Measurements from ENCODE around the gene WLS.

Gene WLS

DNA sequence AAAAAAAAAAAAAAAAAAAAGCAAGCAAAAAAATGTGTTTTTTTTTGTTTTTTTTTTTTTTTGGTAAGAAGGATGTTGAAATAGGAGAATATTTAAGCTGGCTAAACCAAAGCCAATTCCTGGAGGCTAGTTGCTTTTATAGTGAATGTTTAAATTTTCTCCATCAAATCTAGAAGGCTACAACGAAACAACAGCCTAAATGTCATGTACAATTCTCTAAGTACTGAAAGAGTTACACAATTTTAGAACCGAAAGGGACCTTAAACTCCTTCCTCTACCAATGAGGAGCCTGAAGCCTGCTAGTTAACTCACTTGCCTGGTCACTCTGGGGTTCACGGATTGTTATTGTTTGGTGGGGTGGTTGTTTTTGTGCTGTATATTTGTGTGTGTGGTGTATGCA is 3.5 kb downstream of the WLS start:
- no peak for DNase-seq

DNA sequence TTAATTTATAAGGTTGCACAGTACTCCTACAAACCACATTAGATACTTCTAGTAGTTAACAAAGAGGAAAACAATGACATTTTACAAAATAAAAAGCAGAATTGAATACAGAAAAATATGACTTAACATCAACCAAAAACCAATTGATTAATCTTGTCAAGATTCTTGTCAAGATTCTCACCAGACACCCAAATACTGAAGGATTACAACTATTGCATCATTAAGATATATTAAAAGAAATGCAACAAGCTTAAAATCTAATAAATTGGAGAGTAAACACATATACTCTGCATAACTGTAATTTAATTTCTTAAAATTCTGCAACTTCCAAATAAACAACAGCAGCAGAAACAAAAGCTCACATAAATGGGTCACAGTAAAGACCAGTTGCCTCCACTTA is 4.7 kb downstream of the WLS start:
- no peak for DNase-seq

DNA sequence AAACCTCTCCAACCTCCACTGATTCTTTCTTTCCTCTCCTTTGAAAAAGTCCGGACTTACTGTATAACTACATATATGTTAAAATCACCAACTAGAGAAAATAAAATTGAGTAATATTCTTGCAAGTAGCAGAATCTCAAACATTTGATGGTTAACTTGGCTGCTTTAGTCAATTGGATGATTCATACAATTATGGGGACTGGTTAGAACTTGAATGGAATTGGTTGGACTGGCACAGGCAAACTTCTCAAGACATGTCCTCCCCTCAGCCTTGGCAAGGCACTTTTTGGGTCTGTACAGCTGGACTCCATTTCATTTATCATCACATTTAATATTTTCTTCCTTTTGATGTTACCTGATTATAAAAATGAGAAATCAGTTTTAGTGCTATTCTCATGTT is 6.5 kb downstream of the WLS start:
- no peak for DNase-seq

DNA sequence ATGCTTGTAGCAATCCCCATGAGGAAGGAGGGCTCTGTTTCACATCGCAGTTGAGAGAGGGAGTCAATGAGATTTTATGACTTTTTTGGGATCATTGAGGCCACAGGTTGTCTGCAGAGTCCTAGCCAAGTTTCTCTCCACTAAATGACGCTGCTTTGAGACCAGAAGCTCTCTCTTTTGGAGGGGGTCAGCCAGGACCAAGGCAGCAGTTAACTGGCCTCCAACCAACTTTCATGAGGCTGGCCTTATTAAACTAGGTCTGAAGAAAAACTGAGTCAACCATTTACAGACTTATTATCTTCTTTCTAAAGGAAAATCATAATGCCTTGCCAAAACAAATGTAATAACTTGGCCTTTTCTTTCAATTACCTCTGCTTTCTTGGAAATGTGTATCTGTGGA is 8.6 kb downstream of the WLS start:
- DNase-seq: no peak

DNA sequence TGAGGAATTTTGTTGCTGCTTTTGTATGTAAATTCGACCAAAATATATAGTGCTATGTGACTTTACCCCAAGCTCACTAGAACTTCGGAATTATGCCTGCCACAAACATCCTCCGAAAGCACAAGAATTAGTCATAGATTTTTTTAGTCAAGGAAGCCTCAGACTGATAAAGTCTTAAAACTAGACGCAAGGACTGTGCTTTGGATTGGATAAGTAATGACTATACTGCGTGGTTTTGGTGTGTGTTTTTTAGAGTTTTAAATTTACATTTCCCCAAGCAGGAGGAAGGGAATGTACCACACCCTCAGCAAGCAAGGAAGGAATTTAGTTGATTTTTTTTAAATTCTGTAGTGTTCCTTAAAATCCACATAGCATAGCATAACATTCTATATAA is 10.3 kb downstream of the WLS start:
- DNase-seq: no peak

DNA sequence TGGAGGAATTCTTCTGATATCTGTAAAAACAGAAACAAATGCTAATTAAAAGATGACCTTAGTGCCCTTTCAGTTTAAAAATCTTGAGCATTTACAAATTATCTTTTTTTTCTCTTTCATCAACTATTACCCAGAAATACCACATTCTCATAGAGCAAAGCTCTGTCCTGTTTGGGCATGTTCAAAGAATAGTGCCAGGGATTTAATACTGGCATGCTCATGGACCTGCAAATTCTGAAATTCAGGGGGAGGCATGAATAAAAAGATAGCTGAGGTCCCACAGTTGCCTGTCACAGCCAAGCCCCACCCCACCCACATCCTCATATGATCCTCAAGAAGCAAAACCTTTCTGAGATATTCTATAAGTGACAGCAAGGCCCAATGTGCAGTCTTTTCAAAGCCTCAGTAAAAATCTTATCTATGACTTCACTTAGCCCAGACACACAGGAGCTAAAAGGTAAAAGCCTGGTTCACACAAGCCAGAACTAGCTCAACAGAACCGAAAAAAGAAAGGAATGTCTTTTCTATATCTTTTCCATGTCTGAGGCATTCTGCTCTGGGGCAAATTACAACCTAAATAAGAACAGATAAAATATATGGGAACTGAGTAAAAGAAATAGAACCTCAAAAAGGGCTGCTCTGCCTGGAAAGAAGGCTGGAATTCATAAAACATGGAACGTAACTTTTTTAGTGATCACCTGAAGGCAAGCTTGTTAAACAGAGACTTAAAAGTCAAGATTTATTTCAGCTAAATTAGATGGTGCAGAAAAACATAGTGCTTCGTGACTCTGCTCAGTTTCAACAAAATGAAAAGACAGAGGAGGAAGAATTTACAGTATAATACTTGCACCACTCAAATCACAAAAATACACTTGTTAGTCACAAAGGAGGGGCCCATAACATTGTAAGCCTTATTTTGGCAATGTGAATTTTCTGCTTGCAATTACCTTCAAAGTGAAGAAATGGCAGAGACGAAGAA is 11.0 kb downstream of the WLS start:
- DNase-seq: no peak

DNA sequence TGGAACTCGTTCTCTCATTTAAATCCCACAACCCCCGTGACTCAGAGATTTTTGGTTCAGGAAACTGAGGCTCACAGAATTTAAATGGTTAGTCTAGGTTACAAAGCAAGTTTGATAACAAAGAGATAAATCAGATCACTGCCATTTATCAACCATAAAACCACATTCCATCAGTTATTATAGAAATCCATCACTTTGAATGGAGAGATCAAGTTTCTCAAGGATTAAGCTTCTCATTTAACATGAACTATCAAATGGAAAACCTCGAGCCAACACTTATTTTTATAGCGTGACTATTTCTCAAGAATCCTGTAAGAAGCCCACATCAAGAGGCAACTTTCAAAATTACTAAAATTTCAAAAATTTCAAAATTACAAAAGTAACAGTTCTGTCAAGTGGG is 11.9 kb downstream of the WLS start:
- no peak for DNase-seq

DNA sequence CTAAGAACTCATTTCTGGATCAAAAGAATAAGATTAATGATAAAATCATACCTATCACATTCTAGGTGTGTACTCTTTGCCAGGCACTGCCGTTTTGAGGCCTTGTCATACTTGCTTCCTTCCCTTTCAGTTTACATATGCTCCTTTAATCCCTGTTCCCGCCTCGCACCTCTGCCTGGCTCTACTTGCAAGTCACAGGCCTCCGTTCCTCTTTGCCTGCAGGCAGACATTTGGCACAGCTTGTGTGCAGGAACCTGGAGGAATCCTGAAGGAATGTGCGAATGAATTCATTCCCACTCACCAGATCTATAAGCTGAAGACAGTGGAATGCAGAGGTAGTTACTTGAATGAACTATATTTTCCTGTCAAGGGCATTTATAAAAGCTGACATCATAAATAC is 13.8 kb downstream of the WLS start:
- DNase-seq: peak in 2 of 56 donors; percentile 2 to 3

DNA sequence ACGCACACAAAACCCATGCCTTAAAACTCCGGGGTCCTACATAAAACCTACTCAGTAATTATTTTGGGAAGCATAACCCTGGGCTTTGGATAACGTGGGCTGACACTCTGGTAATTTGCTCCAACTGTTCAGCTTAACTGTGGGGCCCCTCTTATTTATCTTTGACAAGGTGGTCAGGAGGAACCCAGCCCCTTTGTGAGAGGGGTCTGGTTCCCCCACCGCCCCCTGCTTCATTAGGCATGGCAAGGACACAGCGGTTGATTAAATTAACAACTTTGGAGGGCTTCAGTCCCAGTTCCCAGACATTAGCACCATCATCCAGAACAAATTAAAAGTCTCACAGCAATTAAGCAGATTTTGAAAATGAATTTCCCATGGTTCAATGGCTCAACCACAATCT is 14.7 kb downstream of the WLS start:
- DNase-seq: no peak

DNA sequence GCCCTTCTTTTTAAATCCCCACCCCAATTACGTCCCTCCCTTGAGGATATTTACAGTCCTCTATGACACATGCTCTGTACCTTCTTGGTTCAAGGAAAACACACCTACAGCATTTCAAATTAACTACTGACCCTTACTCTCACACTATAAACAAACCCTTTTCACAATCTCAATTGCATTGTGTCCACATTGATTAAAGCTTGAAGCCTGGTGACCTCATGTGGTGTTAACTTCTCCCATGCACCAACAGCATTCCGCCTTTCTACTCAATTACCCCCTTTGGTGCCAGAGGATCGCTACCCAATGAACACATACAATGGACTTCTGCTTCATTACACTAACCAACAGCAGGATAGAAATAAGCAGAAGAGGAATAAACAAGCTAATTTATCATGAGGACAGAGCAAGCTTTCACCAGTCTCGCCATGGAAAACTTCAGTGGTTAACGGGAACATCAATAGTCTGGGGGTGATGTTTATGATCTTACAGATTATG is 15.2 kb downstream of the WLS start:
- DNase-seq: peak in 4 of 56 donors; percentile 2 to 16 (median 16)

DNA sequence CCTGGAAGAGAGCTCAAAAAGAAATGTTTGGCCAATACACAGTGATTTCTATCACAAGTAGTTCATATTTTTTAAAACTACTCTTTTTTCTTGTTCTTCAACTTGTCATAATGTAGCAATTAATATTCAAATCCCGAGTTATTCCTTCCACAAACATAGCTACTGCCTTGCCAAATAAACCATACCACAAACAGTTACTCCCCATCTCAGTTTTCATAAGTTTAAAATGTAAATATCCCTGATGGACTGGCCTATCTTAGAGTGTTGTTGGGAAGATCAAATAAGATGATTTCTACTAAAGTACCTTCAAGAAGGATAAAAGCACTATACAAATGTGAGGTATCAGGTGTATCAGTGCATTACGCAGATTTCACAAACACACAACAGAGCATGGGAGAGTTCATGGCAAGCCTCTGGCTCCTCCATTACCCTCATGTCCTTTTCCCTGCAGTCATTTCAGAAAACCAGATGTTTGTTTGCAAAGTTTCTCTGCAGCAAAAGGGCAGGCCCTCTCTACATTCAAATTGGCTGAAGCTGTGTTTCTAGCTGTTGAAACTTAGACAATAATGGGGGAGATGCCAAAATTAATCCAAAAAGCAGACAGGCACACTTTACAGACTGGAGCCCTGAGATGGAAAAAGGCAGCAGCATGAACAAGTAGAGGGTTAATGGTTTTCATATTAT is 16.1 kb downstream of the WLS start:
- no peak for DNase-seq

DNA sequence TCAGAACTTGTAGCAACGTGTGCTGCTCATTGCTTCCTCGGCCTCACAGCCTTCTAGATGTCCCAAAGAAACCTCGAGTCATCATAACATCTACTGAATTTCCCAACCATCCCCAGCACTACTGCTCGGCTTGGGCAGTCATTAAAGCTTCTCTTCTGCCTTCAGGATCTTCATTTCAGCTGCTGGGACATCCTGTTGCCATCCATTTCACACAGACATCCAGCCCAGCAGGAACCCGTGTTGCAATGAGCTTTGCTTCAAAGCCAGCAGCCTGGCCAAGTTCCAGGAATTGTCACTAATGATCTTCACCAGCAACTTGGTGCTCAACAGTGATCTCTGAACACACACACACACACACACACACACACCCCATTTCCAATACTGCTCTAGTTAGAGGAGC is 18.5 kb downstream of the WLS start:
- peak in 2 of 56 donors; percentile 5 to 11 for DNase-seq

DNA sequence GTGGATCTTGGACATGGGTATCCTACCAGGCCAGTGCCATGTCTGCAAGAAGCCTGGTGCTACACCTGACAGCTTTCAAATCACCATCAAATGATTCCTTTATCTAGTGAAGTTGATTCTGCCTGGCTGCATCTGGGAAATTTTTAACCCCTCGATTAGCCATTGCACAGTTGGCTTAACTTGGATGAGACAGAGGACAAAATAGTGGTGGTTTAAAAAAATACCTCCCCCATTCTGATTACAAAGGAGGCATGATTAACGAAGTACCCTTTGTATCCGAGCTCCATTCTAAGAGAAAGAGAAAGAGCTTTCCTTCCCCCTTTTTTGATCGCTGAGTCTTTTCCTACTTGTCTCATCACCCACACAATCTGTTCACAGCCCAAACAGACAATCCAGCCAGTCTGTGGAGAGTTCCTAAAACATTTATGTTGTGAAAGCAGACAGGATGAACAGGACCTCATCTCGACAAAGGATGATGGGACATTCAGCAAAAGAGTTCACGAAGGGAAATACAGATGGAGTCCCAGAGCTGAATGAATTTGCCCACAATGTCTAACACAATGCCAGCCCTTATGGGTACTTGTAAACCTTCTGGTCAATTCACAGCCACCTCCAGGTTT is 20.5 kb downstream of the WLS start:
- DNase-seq: no peak

DNA sequence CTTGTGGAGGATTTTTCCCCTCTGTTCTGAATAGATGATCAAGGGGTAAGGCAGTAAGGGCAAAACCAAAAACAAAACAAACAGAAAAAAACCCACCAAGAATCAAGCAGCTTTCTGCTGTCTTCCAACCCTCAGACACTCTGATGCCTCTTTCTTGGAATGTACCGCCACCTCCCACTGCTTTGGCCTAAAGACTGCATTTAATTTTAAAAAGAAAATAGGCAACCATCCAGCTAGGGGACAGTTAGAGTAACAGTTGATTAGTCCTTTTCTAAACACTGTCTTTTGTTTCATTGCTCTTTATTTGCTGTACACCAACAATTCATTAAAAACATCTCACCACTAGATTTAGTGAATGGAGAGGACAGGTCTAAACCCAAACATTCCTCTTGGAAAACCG is 21.5 kb downstream of the WLS start:
- DNase-seq: no peak

DNA sequence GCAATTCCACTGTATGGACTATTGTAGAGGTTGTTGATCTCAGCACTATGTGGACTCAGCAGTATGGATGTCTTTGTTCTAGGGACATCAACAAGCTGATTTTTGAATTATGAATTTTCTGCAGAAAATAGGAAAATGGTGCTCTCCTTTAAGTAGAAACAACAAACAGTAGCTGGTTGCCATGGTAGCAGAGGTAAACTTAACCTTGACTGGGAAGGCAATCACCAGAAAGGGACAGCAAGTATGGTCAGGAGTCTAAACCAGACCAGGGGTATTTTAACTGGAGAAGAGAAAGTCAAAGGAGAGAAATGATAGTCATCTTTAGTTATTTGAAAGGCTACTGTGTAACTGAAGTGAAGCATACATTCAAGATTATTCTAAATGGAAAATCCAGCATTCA is 22.3 kb downstream of the WLS start:
- no peak for DNase-seq

DNA sequence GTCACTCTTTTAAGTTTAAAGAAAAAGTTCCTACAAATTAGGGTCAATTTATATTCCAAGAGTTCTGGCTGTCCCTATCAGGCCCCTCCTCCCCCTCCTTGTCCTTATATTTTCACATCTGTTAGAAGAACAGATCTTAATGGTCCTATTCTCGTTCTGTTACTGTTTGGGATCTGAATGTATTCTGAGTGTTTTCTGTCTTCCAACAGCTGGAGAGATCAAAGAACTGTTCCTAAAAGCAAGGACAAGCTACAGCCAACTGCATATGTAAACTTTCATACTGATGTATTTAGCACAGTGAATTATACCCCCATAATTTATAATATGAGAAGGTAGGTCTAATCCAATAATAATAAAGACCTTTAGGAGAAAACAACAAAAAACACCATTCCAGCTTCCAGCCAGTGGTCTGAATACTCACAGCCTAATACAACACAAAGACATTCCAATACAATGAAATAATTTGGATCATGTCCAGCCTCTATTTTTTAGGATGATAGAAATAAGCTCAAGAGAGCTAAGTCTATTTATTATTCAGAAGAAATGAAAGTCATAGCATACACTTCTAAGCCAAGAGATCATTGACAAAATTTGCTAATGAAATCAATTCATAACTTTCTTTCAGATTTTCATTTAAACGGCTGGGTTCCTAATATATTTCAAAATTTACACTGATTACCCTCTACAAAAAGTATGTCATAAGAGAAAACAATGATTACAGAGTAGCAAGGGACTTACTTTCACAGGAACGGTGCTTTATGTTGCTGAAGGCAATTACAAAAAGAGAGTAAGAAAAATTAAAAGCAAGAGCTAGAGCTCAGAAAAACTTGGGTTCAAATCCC is 25.3 kb downstream of the WLS start:
- DNase-seq: no peak

DNA sequence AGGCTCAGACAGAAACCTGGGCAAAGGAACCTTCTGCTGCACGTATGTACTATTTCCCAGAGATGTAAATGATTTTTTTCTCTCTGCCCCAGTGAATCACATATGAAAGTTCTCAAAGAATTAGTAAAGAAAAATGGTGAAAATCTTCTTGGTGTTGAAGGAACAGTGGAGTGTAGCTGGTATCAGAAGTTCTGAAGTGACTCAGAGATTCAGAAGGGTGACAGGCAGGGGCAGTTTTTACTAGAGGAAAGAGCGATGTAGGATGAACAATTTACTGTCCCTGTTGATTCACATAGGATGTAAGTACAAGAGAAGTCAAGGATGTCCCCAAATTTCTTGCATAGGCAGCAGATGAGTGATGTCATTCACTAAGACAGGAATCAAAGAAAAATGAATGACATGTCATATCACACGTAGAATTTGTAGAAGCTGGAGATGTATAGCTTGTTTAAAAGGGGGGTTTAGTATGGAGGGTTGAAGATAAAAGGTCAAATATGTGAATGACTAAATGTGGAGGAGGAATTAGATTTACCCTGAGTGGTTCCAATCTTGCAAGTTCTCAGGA is 26.4 kb downstream of the WLS start:
- no peak for DNase-seq

DNA sequence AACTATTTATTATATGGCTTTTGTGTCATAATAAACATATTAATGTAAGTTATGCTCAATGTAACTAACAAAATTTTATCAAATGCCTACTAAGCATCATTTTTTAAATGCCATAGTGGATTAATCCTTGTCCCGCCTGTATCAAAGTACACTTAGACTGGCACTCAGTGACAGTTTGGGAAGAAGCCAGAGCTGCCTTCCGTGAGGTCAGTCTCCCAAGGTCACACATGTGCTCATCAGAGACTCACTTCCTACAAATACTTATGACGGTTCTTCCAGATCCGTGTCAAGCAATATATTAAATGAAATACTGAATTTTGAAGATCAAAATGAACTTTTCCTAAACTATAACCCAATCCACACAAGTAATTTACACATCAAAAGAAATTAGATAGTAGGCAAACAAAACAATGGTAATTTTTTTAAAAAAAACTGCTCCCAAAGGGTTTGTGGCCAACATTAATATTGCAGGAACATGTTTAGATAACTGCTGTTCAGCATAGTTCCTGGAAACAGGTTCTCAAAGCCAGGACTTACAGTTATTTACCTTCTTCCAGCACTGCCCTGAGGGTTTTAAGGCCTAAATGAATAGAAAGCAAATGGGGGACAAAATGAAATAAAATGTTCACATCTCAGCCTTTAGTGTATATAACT is 27.2 kb downstream of the WLS start:
- DNase-seq: no peak

DNA sequence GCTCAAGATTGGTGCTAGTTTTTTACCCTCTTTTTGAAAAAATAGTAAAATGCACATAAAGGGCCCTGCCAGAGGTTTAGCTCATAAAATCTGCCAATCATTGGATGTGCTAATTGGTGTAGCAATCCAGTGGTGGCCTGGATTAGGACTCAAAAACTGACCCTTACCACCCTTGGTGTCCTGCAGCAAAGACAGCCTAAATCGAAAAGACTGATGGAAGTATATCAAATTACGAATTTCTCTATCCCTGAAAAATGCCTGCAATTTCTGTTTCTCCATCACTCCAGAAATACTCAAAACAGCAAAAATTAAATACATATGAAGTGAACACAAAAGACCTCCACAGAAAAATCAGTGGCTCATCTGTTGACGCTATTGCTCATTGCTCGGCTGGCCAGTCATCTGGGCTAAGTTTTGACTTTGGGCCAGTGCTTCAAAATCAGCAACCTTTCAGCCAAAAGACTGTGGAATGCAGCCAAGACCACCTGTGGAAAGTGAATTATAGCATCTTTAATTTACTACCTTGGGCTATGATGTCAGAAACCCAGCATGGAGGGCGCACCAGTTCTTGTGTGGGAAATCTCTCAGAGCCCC is 30.0 kb downstream of the WLS start:
- no peak for DNase-seq
